Upper lobe of left lung (tissue), 4 donors: ENCODE results near the gene IL1RAPL1.
"Not testable (repeated sequence)": the region's sequence is repeated elsewhere in the genome, so short reads cannot be mapped to it uniquely, and the experiment has no call there.

Source experiments
- CTCF ChIP-seq, 6 experiments: fragments of 450-650 bp in 4 of 6; fragments of 200-600 bp in 2 of 6; sonication (generic) in 2 of 6; IDR thresholded peaks; one replicate each; pipeline ENCODE4 v1.5.1; 2016 to 2019; ENCODE audit warnings: antibody characterized with exemption in 6 of 6
- EP300 ChIP-seq, 4 donors: sonication (generic); formaldehyde crosslinking; IDR thresholded peaks; one replicate each; pipeline ENCODE4 v1.5.1; 2017; ENCODE audit warnings: antibody characterized with exemption in 4 of 4, control low read depth in 2 of 4
- POLR2A ChIP-seq, 4 donors: fragments of 450-650 bp; IDR thresholded peaks; one replicate each; pipeline ENCODE4 v1.5.1; 2016 to 2017; ENCODE audit warnings: antibody characterized with exemption in 4 of 4, mild to moderate bottlenecking in 2 of 4
- POLR2AphosphoS5 ChIP-seq, 2 donors: sonication (generic); formaldehyde crosslinking; IDR thresholded peaks; one replicate each; pipeline ENCODE4 v1.5.1; 2017; ENCODE audit warnings: antibody characterized with exemption in 2 of 2

DNA sequence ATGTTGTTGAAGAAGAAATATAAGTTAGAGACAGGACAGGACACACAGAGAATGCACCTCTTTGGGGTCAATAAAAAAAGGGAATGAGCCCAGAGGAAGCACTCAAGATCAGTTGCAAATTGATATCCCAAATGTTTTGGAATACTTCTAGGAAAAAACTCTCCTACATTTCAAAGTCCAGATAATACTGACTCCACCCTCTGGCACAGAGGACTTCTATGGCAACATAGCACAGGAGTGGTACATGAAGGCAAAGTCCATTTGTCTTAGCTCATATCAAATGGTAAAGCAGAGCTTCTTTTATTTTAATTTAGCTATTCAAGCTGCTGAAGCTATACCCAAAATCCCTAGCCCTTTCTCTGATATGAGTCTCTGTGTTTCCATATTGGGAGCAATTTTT is 787.5 kb downstream of the IL1RAPL1 start:
- not testable (repeated sequence) for TF ChIP-seq CTCF, POLR2A, POLR2AphosphoS5, EP300 (IDR thresholded peaks at IDR 0.05)
